ENCODE data around the gene ZNF814.
"Not testable (repeated sequence)": the region's sequence is repeated elsewhere in the genome, so short reads cannot be mapped to it uniquely, and the experiment has no call there.

ZNF814 gene

GRCh38 chr19:57815247-57816075 is 73.4 kb downstream of the ZNF814 start:
- DNase-seq: no peak

- DNase-seq: peak; percentile 90
These were observed 74.2 kb downstream of the ZNF814 start, which contains the start of gene ZNF552 for GRCh38 chr19:57814505-57815246. Gene ZNF552, minus strand, starts transcription at chr19:57814913. Its CDS starts 170 bp downstream, at chr19:57814743.

GRCh38 chr19:57813919-57814504 is 74.8 kb downstream of the ZNF814 start:
- DNase-seq: no peak

GRCh38 chr19:57812975-57813820 is 75.6 kb downstream of the ZNF814 start:
- DNase-seq: not testable (repeated sequence)

- DNase-seq: no peak
These were observed 76.6 kb downstream of the ZNF814 start for GRCh38 chr19:57812226-57812625.

GRCh38 chr19:57810410-57811295 is 78.2 kb downstream of the ZNF814 start:
- not testable (repeated sequence) for DNase-seq

- DNase-seq: no peak
These were observed 81.3 kb downstream of the ZNF814 start for GRCh38 chr19:57807541-57807940.

- DNase-seq: peak; percentile 51
These were observed 85.1 kb downstream of the ZNF814 start for GRCh38 chr19:57803594-57804325.

GRCh38 chr19:57803265-57803593 is 85.6 kb downstream of the ZNF814 start:
- DNase-seq: no peak

- DNase-seq: no peak
These were observed 86.6 kb downstream of the ZNF814 start for GRCh38 chr19:57802269-57802668.

- DNase-seq: no peak
These were observed 88.1 kb downstream of the ZNF814 start for GRCh38 chr19:57800696-57801095.

All from DMS79 (cell line).